Body of pancreas (tissue), 4 donors: Measurements from ENCODE around the gene PIP5K1B. TPM values are rescaled to one million over a fixed set of nuclear protein-coding genes. Genes with fewer than 3 reads are reported as not detected.
A peak's percentile ranks its signal among the peaks of the same experiment; 100 is the strongest.

Source experiments
- ATAC-seq: fragments of 150-250 bp; one replicate; pipeline ENCODE4 v1.9.1; 2016
- DNase-seq, 4 donors: peaks; one replicate each; pipeline ENCODE4 v3.0.0-alpha.2; 2019
- H3K27ac ChIP-seq, 4 donors: fragments of 200-600 bp; sonication (generic); 1 replicate in 3 of 4; 2 replicates in 1 of 4; pipeline versions ENCODE4 v1.5.1 to v1.6.1; 2016 to 2019; ENCODE audit warnings: mild to moderate bottlenecking in 1 of 4, mixed read lengths in 1 of 4, moderate library complexity in 1 of 4
- H3K27me3 ChIP-seq, 2 donors: fragments of 200-600 bp; sonication (generic); one replicate each; pipeline ENCODE4 v1.6.0; 2016; ENCODE audit warnings: mild to moderate bottlenecking in 1 of 2
- H3K36me3 ChIP-seq, 2 donors: fragments of 200-600 bp; sonication (generic); replicated peaks in 1 of 2; 2 replicates each; pipeline ENCODE4 v1.5.1; 2016; ENCODE audit warnings: low read depth in 2 of 2; ENCODE audit not compliant: insufficient read depth in 1 of 2
- H3K4me1 ChIP-seq: fragments of 200-600 bp; sonication (generic); one replicate; pipeline ENCODE4 v1.6.0; 2016
- H3K4me3 ChIP-seq, 2 donors: fragments of 200-600 bp; sonication (generic); 1 replicate in 1 of 2; 2 replicates in 1 of 2; pipeline ENCODE4 v1.5.1; 2016 to 2019
- H3K9me3 ChIP-seq, 3 donors: fragments of 200-600 bp; sonication (generic); 1 replicate in 2 of 3; 2 replicates in 1 of 3; pipeline ENCODE4 v1.5.1; 2016
- POLR2A ChIP-seq, 3 donors: fragments of 450-650 bp; IDR thresholded peaks; one replicate each; pipeline ENCODE4 v1.6.1; 2016; ENCODE audit warnings: antibody characterized with exemption in 3 of 3, mild to moderate bottlenecking in 2 of 3
- WGBS, 2 donors: methylation state at CpG; one replicate each; pipeline ENCODE4 v1.1.5; 2017; 5-methylcytosine and 5-hydroxymethylcytosine counted together
- intact Hi-C: fragments of 100-400 bp; cut with DNase I; formaldehyde crosslinking; loops from one replicate; pipeline ENCODE4 v1.15.1; 2023
- total RNA-seq, 2 donors: library from RNA; depleted of rRNA; stranded (reverse); fragments of >200 nt; gene quantifications; one replicate each; pipeline ENCODE4 v1.1.0, GENCODE V29; 2016
- TF ChIP-seq, protein P1 (sequence below), 7 experiments: fragments of 450-650 bp in 4 of 7; fragments of 200-600 bp in 3 of 7; sonication (generic) in 3 of 7; IDR thresholded peaks; one replicate each; pipeline ENCODE4 v1.5.1; 2016 to 2019; ENCODE audit warnings: antibody characterized with exemption in 7 of 7

PIP5K1B gene
- total RNA-seq, 2 donors from 2014 or later, result 3.6 to 7.8 TPM

DNA sequence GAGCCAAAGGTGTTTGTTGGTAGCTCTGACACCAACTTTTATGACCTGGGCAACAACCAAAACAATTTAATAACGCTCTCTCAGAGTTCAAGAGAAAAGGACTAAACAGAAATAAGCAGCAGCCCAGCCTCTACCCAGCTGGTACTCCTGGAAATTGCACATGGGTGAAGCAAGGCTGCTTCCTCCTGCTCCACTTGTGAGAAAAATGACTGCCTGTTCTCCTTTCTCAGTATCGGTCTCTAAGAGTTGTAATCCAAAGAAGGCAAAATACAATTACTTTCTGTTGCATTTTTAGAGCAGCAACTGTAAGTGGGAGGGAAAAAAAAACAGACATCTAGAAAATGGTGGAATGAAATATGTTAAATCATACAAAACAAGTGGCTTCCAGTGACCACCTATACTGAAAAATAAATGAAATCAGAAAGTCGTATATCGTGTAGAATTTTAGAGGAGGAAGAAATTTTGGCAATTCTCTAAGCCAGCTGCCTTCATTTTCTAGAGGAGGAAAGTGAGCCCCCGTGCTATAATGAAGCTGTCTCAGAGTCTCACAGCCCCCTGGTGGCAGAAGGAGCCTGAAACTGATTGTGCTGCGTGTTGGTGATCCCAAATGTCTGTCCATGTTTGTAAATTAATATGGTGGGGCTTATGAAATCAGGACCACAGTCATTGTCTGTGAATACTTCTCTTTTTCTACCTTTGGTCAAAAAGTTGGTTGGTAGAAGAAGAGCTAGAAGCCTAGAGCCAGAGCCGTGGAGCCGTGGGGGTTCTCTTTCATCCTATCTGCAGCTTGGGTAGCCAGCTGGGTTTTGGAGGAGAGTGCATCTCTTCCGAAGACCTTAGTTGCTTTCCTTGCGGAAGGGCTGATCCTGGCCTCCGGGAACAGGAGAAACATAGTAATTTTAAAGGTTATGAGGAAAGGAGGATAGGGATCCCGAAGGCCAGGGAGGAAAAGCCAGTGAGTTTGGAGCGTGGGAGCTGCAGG is 139.9 kb downstream of the PIP5K1B start:
- ATAC-seq, result no peak

DNA sequence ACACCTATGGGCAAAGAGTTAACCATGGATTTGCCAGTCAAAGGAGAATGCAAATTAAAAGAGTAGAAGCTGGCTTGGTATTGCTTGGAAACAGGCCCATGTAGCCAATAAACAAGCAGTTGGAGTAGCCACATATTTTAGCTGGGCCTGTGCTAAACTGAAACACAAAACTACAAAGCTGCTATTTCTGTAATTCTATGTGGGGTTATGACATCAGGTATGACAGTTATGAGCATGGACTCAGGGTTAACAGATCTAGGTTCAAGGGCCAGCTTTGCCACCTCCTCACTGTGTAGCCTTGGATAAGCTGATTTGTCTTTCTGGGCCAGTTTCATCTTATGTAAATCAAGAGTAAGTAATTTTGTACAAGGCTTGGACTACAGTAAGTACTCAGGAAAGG is 142.7 kb downstream of the PIP5K1B start:
- ATAC-seq, result no peak
- Histone ChIP-seq H3K36me3 (no peaks in the 10 kb centered on the region), H3K4me3 (no peak overlapping the region), H3K9me3 (no peaks in the 10 kb centered on the region), H3K4me1 (peaks cover 5% of the 10 kb centered on the region), H3K27ac (no peak overlapping the region), H3K27me3 (no peaks in the 10 kb centered on the region)
- DNase-seq, result no peak
- intact Hi-C loops, result no loop called here
- TF ChIP-seq, protein P1, sequence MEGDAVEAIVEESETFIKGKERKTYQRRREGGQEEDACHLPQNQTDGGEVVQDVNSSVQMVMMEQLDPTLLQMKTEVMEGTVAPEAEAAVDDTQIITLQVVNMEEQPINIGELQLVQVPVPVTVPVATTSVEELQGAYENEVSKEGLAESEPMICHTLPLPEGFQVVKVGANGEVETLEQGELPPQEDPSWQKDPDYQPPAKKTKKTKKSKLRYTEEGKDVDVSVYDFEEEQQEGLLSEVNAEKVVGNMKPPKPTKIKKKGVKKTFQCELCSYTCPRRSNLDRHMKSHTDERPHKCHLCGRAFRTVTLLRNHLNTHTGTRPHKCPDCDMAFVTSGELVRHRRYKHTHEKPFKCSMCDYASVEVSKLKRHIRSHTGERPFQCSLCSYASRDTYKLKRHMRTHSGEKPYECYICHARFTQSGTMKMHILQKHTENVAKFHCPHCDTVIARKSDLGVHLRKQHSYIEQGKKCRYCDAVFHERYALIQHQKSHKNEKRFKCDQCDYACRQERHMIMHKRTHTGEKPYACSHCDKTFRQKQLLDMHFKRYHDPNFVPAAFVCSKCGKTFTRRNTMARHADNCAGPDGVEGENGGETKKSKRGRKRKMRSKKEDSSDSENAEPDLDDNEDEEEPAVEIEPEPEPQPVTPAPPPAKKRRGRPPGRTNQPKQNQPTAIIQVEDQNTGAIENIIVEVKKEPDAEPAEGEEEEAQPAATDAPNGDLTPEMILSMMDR (IDR thresholded peaks at IDR 0.05), result no peak
- no peak for TF ChIP-seq POLR2A (IDR thresholded peaks at IDR 0.05)

More for the DNA sequence above, 139.9 kb downstream of the PIP5K1B start:
- 79% methylated on average over 13 of the region's 13 CpGs for WGBS, 2 donors
- Histone ChIP-seq H3K36me3 (no peaks in the 10 kb centered on the region), H3K4me1 (no peaks in the 10 kb centered on the region), H3K27ac (no peak overlapping the region), H3K27me3 (no peaks in the 10 kb centered on the region), H3K9me3 (no peaks in the 10 kb centered on the region), H3K4me3 (no peak overlapping the region)
- intact Hi-C loops, result no loop called here
- DNase-seq, result peak in 3 of 4 donors; percentile 28 to 55 (median 40)
- no peak for TF ChIP-seq POLR2A (IDR thresholded peaks at IDR 0.05)
- TF ChIP-seq, protein P1 (IDR thresholded peaks at IDR 0.05), result peak in 6 of 7 experiments; percentile 14 to 36 (median 28)

DNA sequence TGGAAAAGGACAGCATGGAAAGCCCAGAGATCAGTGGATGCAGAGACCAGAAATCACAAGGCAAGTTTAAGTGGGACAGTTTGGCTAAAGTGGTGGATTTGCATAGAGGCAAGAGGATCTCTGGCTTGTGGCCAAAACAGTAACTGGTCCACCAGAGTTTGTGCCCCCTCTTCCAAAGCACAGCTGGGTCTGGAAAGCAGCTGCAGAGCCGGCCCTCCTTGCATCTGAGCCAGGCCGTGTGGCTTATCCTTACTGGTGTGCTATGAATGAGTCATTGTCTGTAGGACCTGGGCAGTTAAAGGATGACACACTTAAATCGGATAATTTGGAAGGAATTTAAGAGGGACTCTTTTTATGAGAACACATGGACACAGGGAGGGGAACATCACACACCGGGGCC is 146.6 kb downstream of the PIP5K1B start:
- ATAC-seq (no peak), DNase-seq (no peak)
- H3K9me3 ChIP-seq, result no peaks in the 10 kb centered on the region
- no peak for TF ChIP-seq POLR2A (IDR thresholded peaks at IDR 0.05)
- TF ChIP-seq, protein P1 (IDR thresholded peaks at IDR 0.05), result no peak
- H3K27ac ChIP-seq, result peak overlapping the region in 1 of 4 donors; percentile 30
- no peak overlapping the region for H3K4me3 ChIP-seq
- intact Hi-C loops, result no loop called here
- WGBS, 2 donors, result 61 to 80% methylated on average over 4 of the region's 4 CpGs
- H3K4me1 ChIP-seq, result peaks cover 14% of the 10 kb centered on the region
- no peaks in the 10 kb centered on the region for H3K27me3 ChIP-seq
- H3K36me3 ChIP-seq, result no peaks in the 10 kb centered on the region

DNA sequence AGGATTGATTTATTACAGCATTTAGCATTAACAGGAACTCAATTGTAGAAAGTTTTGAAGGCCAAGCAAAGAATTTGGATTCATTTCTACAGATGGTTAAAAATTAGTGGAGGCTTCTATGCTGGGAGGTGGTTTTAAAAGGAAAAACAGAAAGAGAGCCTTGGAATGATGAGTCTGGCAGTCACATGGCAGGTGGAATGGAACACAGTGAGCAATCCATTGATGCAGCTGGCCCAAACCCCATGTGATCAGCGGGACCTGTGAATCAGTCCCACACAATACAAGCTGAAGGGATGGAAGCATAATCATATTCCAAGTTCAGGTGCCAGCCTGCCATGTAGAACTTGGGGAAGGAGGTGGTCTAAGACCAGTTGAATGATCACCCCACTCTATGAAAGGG is 147.9 kb downstream of the PIP5K1B start:
- WGBS, 2 donors, result 67 to 69% methylated on average over 1 of the region's 1 CpG
- Histone ChIP-seq H3K27ac (peak overlapping the region in 3 of 4 donors; percentile 37 to 71 (median 66)), H3K9me3 (no peaks in the 10 kb centered on the region), H3K36me3 (no peaks in the 10 kb centered on the region), H3K4me3 (no peak overlapping the region), H3K27me3 (no peaks in the 10 kb centered on the region), H3K4me1 (peaks cover 14% of the 10 kb centered on the region)
- peak; percentile 25 to 55 (median 30) for DNase-seq
- intact Hi-C loops, result no loop called here
- peak; percentile 89 for ATAC-seq
- TF ChIP-seq POLR2A (IDR thresholded peaks at IDR 0.05), result no peak
- TF ChIP-seq, protein P1 (IDR thresholded peaks at IDR 0.05), result no peak
